Measurements from ENCODE around the gene ROR1.

DNA sequence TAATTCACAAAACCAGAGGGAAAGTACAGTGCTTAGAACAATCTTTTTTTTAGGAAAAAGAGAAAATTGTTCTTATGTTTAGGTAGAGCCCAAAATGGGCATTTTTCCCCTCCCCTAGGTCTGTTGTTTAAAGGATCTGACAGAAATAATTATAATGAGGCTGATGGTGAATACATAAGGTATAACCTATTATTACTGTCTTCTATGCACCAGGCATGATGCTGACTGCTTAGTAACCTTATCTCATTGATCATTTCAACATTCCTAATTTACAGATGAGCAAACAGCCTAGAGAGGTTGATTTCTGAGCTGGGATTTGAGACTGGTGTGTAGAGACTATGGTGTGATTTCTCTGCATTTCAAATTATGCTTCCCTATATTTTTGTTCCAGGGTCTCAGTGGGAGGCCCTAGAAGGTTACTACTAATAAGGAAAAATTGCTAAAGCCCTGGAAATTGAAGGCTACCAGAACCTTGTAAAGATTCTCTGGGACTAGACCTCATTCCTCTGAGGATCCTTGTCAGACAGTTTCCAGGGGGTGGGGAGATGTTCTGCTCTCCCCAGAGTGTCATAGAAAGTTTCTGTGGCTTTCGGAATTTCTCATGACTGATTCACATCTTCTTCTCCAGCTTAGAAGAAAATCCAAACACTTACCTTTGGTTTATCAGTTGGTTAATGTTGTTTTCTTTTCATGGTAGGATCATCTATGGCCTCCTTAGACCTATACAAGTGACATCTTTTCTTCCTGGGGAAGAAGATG, 44.9 kb downstream of the ROR1 start:
- TF ChIP-seq, protein P1, sequence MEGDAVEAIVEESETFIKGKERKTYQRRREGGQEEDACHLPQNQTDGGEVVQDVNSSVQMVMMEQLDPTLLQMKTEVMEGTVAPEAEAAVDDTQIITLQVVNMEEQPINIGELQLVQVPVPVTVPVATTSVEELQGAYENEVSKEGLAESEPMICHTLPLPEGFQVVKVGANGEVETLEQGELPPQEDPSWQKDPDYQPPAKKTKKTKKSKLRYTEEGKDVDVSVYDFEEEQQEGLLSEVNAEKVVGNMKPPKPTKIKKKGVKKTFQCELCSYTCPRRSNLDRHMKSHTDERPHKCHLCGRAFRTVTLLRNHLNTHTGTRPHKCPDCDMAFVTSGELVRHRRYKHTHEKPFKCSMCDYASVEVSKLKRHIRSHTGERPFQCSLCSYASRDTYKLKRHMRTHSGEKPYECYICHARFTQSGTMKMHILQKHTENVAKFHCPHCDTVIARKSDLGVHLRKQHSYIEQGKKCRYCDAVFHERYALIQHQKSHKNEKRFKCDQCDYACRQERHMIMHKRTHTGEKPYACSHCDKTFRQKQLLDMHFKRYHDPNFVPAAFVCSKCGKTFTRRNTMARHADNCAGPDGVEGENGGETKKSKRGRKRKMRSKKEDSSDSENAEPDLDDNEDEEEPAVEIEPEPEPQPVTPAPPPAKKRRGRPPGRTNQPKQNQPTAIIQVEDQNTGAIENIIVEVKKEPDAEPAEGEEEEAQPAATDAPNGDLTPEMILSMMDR (IDR thresholded peaks at IDR 0.05) = no peak
- TF ChIP-seq POLR2A (IDR thresholded peaks at IDR 0.05) (no peak), POLR2AphosphoS5 (IDR thresholded peaks at IDR 0.05) (no peak), EP300 (IDR thresholded peaks at IDR 0.05) (no peak)
